Aorta (tissue), 5 donors: Measurements from ENCODE around the gene TBC1D1. TPM values are rescaled to one million over a fixed set of nuclear protein-coding genes. Genes with fewer than 3 reads are reported as not detected.

Source experiments
- ATAC-seq: fragments of 200-7000 bp; cut with Tn5 transposase; one replicate; pipeline ENCODE4 v1.9.1; 2022; ENCODE audit warnings: moderate library complexity; ENCODE audit not compliant: low FRiP score
- DNase-seq, 2 donors: peaks; one replicate each; pipeline ENCODE4 v3.0.0-alpha.2; 2020
- H3K27ac ChIP-seq, 2 donors: one replicate each; pipeline ENCODE4 v1.5.1; 2013; ENCODE audit warnings: low read length in 2 of 2, mild to moderate bottlenecking in 2 of 2, moderate library complexity in 2 of 2, control low read depth in 1 of 2, inconsistent platforms in 1 of 2, low read depth in 1 of 2
- H3K27me3 ChIP-seq, 2 donors: one replicate each; pipeline ENCODE4 v1.6.1; 2013; ENCODE audit warnings: control low read depth in 1 of 2, low read length in 1 of 2, mild to moderate bottlenecking in 1 of 2, moderate library complexity in 1 of 2; ENCODE audit not compliant: insufficient read depth in 2 of 2, control insufficient read depth in 1 of 2
- H3K36me3 ChIP-seq, 2 donors: one replicate each; pipeline ENCODE4 v1.6.1; 2013; ENCODE audit warnings: control low read depth in 1 of 2, low read length in 1 of 2, mild to moderate bottlenecking in 1 of 2; ENCODE audit not compliant: insufficient read depth in 2 of 2, control insufficient read depth in 1 of 2
- H3K4me1 ChIP-seq, 2 donors: one replicate each; pipeline ENCODE4 v1.6.1; 2013; ENCODE audit warnings: low read length in 2 of 2, control low read depth in 1 of 2, mild to moderate bottlenecking in 1 of 2, moderate library complexity in 1 of 2; ENCODE audit not compliant: insufficient read depth in 2 of 2, control insufficient read depth in 1 of 2
- H3K4me3 ChIP-seq, 2 donors: one replicate each; pipeline ENCODE4 v1.5.1; 2013; ENCODE audit warnings: low read length in 2 of 2, control low read depth in 1 of 2, mild to moderate bottlenecking in 1 of 2
- H3K9me3 ChIP-seq: one replicate; pipeline ENCODE4 v1.6.1; 2013; ENCODE audit warnings: mild to moderate bottlenecking, low read length; ENCODE audit not compliant: control insufficient read depth
- WGBS, 2 donors: extraction: QIAGEN DNeasy Blood & Tissue Kit; methylation state at CpG; one replicate each; pipeline ENCODE4 v1.1.7; 2013; 5-methylcytosine and 5-hydroxymethylcytosine counted together
- intact Hi-C, 2 donors: fragments of 100-400 bp; cut with DNase I; formaldehyde crosslinking; loops; one replicate each; pipeline versions ENCODE4 v1.14.2 to v1.15.0; 2022
- polyA plus RNA-seq, 2 donors: library from polyadenylated mRNA; stranded (reverse); fragments of 200-250 nt; gene quantifications; one replicate each; pipeline ENCODE4 v1.2.3, GENCODE V29; 2013
- total RNA-seq, 2 donors: library from RNA; stranded (reverse); fragmentation: NEBNext Ultra II Directional; extraction: Animal tissue kit (Norgen Biotek cat#: 25700); gene quantifications; one replicate each; pipeline ENCODE4 v1.2.1, GENCODE V29; 2021
- donor health status: healthy with polysubstance abuse.
- donor health status: Bipolar disorder and iron deficiency.
- donor health status: DM: no; HTN: no; CAD: no.
- donor health status: DM: no; HTN: no; CAD: no.
- donor health status: DM: yes; HTN: yes; CAD: no.

TBC1D1 gene
- total and polyA plus RNA-seq, 4 donors: 66.4 to 219 (median 115) TPM

DNA sequence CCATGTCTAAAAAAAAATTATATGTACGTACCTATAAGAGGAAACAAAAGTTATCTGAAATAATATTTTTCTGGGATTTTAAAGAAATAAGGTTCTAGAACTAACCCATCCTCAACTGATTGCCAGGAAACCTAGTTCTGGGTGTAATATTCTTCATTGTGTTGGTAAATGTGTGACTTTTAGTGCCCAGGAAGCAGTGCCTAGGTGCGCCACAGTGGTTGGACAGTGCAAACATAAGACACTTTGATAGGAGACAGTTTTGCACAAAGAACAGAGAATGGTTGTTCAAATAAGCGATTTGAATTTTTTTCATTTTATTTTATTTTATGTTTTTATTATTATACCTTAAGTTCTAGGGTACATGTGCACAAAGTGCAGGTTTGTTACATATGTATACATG, 47.3 kb downstream of the TBC1D1 start:
- WGBS, 2 donors: 98 to 99% methylated on average over 3 of the region's 3 CpGs
- H3K27ac ChIP-seq: no peak overlapping the region
- intact Hi-C loops: no loop called here
- DNase-seq (no peak), ATAC-seq (no peak)
- H3K27me3 ChIP-seq: no peaks in the 10 kb centered on the region
- H3K4me3 ChIP-seq: no peak overlapping the region
- H3K36me3 ChIP-seq: no peaks in the 10 kb centered on the region
- H3K4me1 ChIP-seq: peaks cover 0 to 5% of the 10 kb centered on the region in 2 donors
- no peaks in the 10 kb centered on the region for H3K9me3 ChIP-seq

DNA sequence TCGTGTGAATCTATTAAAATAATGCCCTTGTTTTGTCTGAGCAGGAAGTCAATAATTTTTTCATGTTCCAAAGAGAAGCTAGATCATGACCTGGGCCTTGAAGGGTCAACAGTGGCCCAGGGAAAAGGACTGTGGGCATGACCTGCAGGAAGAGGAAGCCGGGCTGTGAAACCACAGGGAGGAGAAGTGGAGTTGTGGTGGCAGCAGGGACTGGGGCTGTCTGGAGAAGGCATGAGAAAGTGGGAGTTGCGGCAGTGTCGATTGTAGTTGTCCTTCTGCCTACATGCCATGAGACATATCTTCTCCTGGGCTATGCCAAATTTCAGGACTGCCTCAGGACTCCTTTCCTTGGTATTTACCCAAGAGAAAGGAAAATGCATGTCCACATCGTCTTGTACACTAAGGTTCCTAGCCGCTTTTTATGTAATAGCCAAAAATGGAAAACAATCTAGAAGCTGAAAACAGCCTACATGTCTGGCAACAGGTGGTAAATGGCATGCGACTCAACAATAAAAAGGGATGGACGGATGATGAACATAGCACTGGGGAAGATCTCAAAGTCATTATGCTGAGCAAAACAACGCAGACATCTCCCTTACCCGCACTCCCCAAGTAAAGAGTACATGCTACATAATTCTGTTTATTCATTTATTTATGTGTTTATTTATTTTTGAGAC, 55.8 kb downstream of the TBC1D1 start:
- H3K36me3 ChIP-seq: no peaks in the 10 kb centered on the region
- H3K9me3 ChIP-seq: no peaks in the 10 kb centered on the region
- H3K27ac ChIP-seq: no peak overlapping the region
- ATAC-seq (peak; percentile 52), DNase-seq (peak in 1 of 2 donors; percentile 81)
- intact Hi-C loops: no loop called here
- no peaks in the 10 kb centered on the region for H3K4me1 ChIP-seq
- H3K27me3 ChIP-seq: no peaks in the 10 kb centered on the region
- no peak overlapping the region for H3K4me3 ChIP-seq
- WGBS, 2 donors: 84% methylated on average over 10 of the region's 10 CpGs

DNA sequence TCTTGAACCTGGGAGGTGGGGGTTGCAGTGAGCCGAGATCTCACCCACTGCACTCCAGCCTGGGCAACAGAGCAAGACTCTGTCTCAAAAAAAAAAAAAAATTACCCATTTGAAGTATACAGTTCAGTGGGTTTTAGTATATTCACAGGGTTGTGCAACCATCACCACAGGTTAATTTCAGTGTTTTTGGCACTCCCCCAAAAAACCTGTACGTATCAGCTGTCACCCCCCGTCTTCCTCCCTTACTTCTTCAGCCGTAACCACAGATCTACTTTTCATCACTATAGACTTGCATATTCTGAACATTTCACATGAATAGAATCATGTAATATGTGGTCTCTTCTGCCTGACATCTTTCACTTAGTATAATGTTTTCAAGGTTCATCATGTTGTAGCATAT, 57.7 kb downstream of the TBC1D1 start:
- H3K36me3 ChIP-seq: peaks cover 0 to 3% of the 10 kb centered on the region in 2 donors
- H3K4me3 ChIP-seq: no peak overlapping the region
- 83 to 86% methylated on average over 4 of the region's 4 CpGs for WGBS, 2 donors
- H3K27ac ChIP-seq: no peak overlapping the region
- ATAC-seq (no peak), DNase-seq (no peak)
- no peaks in the 10 kb centered on the region for H3K27me3 ChIP-seq
- H3K4me1 ChIP-seq: no peaks in the 10 kb centered on the region
- no peaks in the 10 kb centered on the region for H3K9me3 ChIP-seq
- intact Hi-C loops: no loop called here

DNA sequence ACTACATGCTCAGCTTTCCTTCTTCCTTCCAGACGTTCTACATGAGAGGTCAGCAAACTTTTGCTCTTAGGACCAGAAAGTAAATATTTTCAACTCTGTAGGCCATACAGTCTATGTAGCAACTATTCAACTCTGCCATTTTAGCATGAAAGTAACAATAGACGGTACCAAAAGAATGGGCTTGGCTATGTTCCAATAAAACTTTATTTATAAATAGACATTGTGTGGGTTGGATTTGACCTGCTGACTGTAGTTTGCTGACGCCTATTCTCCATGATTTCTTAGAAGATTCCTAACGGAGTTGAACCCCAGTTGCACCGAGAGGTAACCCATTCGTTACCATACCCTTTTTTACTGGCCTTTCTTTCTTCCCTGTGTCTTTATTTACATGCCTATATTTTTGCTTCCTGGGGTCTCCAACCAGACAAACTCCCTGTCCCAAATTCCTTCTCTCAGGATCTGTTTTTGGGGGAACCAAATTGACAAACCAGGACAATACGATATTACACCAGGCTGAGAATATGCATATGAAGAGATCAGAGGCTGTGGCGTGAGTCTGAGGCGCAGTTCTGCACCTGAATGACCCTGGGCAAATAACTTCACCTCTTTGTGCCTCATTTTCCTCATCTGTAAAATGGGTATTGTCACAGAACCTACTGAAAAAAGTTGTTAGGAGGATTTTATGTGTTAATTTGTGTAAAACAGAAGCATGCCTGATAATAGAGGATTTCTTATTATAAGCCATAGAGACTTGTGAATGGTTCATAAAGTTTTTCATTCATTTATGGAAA, 58.9 kb downstream of the TBC1D1 start:
- no peaks in the 10 kb centered on the region for H3K4me1 ChIP-seq
- ATAC-seq: no peak
- no peak overlapping the region for H3K27ac ChIP-seq

DNA sequence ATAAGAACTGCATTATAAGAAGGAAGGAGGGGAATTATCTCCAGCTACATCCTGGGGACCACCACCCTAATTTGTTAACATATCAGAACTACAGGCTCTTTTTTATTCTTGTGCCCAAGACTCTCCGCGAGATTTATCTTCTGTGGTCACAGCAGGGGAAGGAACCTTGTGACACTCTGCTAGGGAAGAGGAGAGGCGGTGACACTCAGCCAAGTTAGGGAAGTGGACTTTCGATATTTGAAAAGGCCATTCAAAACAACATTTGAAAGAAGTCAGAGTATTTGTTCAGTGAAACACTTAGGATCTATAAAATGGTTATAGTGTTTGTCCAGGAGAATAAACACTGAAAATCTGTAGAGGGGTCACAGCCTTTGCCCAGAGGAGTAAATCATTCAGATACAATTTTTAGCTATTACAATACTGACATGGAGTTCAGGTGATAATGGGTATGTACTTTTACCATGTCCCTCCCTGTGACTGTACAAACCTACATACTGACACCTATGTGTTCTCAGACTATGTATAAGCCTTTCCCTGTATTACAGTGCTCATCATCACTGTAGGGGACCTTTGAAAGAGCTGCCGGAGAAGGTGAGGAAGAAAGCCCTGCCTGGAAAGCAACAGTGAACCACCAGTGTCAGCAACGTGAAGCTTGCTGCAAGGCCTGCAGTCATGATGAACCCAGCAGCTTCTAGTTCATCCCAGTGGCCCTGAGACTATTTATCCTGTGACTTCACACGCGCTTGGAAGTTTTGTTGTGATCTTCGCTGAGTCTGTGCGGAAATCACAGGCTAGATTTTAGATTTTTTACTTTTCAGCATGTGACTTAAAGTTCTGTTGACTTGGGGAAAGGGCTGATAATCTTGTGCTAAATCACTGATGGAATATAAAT, 60.8 kb downstream of the TBC1D1 start:
- H3K4me3 ChIP-seq: no peak overlapping the region
- DNase-seq (no peak), ATAC-seq (no peak)
- no peaks in the 10 kb centered on the region for H3K9me3 ChIP-seq
- no peaks in the 10 kb centered on the region for H3K4me1 ChIP-seq
- peaks cover 0 to 3% of the 10 kb centered on the region in 2 donors for H3K36me3 ChIP-seq
- 87 to 92% methylated on average over 10 of the region's 10 CpGs for WGBS, 2 donors
- intact Hi-C loops: no loop called here
- no peak overlapping the region for H3K27ac ChIP-seq
- H3K27me3 ChIP-seq: no peaks in the 10 kb centered on the region

More for the DNA sequence above, 58.9 kb downstream of the TBC1D1 start:
- Histone ChIP-seq H3K9me3 (no peaks in the 10 kb centered on the region), H3K27me3 (no peaks in the 10 kb centered on the region), H3K4me3 (no peak overlapping the region), H3K36me3 (peaks cover 0 to 3% of the 10 kb centered on the region in 2 donors)
- intact Hi-C loops: no loop called here
- no peak for DNase-seq
- 60 to 64% methylated on average over 9 of the region's 9 CpGs for WGBS, 2 donors

DNA sequence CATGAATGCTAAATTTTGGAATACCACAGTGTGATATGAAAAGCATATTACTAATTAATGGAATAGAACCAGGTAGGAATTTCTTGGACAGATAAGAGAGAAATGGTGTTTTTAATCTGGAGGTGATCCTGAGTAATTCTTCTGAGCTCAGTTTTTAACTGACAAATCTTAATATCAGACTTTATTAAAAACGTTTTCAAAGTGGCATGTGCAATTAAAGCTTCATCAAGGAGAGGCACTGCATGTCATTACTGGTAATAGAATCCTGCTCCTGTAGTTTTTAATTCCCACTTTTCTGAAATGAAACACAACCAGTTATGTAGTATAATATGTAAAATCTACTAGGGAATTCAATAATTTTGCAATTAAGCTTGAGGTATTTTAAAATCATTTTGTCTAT, 62.3 kb downstream of the TBC1D1 start:
- peaks cover 0 to 3% of the 10 kb centered on the region in 2 donors for H3K36me3 ChIP-seq
- intact Hi-C loops: no loop called here
- H3K4me3 ChIP-seq: no peak overlapping the region
- no peaks in the 10 kb centered on the region for H3K9me3 ChIP-seq
- H3K27me3 ChIP-seq: no peaks in the 10 kb centered on the region
- no peak overlapping the region for H3K27ac ChIP-seq
- no peak for DNase-seq
- H3K4me1 ChIP-seq: no peaks in the 10 kb centered on the region
- 46 to 50% methylated on average over 1 of the region's 1 CpG for WGBS, 2 donors
- no peak for ATAC-seq

DNA sequence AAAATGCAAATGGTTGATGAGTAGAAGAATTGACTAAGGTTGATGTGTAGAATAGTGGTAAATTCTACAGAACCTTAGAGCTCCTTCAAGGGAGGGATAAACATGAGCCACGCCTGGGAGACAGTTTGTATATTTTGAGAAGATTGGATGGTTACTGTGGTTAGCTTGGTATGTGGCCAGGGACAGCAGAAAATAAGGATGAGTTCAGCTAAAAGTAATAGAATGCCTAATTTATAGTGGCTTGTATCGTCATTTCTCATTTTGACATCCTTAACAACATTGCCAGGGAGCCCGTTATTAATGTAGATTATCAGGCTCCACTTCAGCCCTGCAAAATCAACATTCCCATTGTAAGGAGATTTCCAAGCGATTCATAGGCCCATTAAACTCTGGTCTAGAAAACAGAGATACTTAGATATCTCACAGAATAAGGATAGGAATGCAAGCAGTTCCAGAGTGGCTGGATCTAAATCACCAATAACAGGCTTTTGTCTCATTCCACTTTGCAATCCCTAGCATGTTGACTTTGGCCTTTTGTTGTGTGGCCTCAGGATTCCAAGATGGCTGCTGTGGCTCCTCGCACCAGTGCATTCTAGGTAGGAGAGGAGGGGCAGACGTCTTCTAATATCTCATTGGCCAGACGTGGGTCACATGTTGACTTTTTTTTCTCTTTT, 62.9 kb downstream of the TBC1D1 start:
- intact Hi-C loops: no loop called here
- peaks cover 0 to 3% of the 10 kb centered on the region in 2 donors for H3K36me3 ChIP-seq
- no peak overlapping the region for H3K4me3 ChIP-seq
- WGBS, 2 donors: 70 to 80% methylated on average over 7 of the region's 7 CpGs
- H3K9me3 ChIP-seq: no peaks in the 10 kb centered on the region
- ATAC-seq (no peak), DNase-seq (no peak)
- H3K27me3 ChIP-seq: no peaks in the 10 kb centered on the region
- H3K4me1 ChIP-seq: no peaks in the 10 kb centered on the region
- no peak overlapping the region for H3K27ac ChIP-seq

DNA sequence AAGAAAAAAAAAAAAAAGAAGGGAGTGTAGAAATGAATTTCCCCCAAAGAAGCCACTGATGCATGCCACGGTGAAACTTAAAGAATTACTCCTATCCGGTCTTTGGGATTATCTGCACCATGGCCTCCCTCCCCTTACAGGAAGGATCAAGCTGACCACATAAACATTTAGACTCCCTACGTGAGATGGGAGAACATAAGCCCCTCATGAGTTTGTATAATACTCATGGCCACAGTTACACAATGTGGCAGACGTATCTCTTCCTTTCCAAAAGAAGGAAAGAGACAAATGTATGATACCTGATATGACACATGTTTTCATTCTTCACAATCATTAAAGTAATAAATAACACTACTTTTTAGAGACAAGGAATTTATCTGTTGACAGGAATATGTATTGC, 66.1 kb downstream of the TBC1D1 start:
- Histone ChIP-seq H3K4me3 (no peak overlapping the region), H3K4me1 (no peaks in the 10 kb centered on the region), H3K27me3 (no peaks in the 10 kb centered on the region), H3K36me3 (peaks cover 0 to under 1% of the 10 kb centered on the region in 2 donors), H3K27ac (no peak overlapping the region), H3K9me3 (no peaks in the 10 kb centered on the region)
- DNase-seq: no peak
- intact Hi-C loops: no loop called here
- 69 to 85% methylated on average over 4 of the region's 4 CpGs for WGBS, 2 donors
- no peak for ATAC-seq
